GM18526 (cell line): ENCODE measurements around the gene TC2N.

Source experiments
- POLR2A ChIP-seq: IDR thresholded peaks from 3 replicates; pipeline ENCODE4 v1.6.1; 2011; ENCODE audit not compliant: insufficient read length; ENCODE audit errors: extremely low read depth

TC2N gene

GRCh38 chr14:91732859-91733477 lies 134.4 kb downstream of the TC2N start:
- TF ChIP-seq POLR2A: no peak

- TF ChIP-seq POLR2A: no peak
These were observed 134.9 kb downstream of the TC2N start for GRCh38 chr14:91732439-91732838.

GRCh38 chr14:91731986-91732385 lies 135.3 kb downstream of the TC2N start, which contains the start of gene CATSPERB:
Gene CATSPERB (minus strand): TSS chr14:91732086. CDS start chr14:91729479, 2,607 bp downstream.
- TF ChIP-seq POLR2A: no peak

GRCh38 chr14:91731018-91731417 lies 136.3 kb downstream of the TC2N start:
- no peak for TF ChIP-seq POLR2A

- TF ChIP-seq POLR2A: no peak
These were observed 137.6 kb downstream of the TC2N start for GRCh38 chr14:91729756-91730155.
